A673 (cell line): Measurements from ENCODE around the gene ABCA4. TPM values are rescaled to one million over a fixed set of nuclear protein-coding genes. Genes with fewer than 3 reads are reported as not detected.

Experiments used
- BruUV-seq: library from RNA; stranded (reverse); fragments of 400-500 nt; replicated peaks from 2 replicates; lab custom pipeline; 2021; lab: Mats Ljungman, UMichigan
- CTCF ChIA-PET: fragments of 300-600 bp; sonication (Branson Sonifier 250); formaldehyde crosslinking; loops from one replicate; lab custom pipeline; 2022; ENCODE audit warnings: antibody characterized with exemption; lab: Charles Lee
- POLR2A ChIA-PET: fragments of 300-600 bp; sonication (Branson Sonifier 250); formaldehyde crosslinking; loops from one replicate; lab custom pipeline; 2022; ENCODE audit warnings: antibody characterized with exemption; ENCODE audit not compliant: low non-redundant PET; lab: Charles Lee
- DNase-seq: peaks from one replicate; pipeline ENCODE4 v3.0.0-alpha.2; 2015; ENCODE audit warnings: low spot score
- H3K27ac ChIP-seq: fragments of 200-600 bp; sonication (generic); 2 replicates; pipeline ENCODE4 v1.5.1; 2016; ENCODE audit warnings: mixed run types, low read depth, mild to moderate bottlenecking, mixed read lengths, antibody characterized with exemption, low read length; ENCODE audit not compliant: poor library complexity, severe bottlenecking
- H3K27me3 ChIP-seq: fragments of 200-600 bp; sonication (generic); replicated peaks from 2 replicates; pipeline ENCODE4 v1.6.1; 2017; ENCODE audit warnings: mixed run types, low read depth, mild to moderate bottlenecking, mixed read lengths, antibody characterized with exemption, low read length; ENCODE audit not compliant: insufficient read depth, poor library complexity
- H3K36me3 ChIP-seq: fragments of 200-600 bp; sonication (generic); 2 replicates; pipeline ENCODE4 v1.6.1; 2016; ENCODE audit warnings: mixed run types, mild to moderate bottlenecking, mixed read lengths, antibody characterized with exemption, low read length; ENCODE audit not compliant: insufficient read depth, poor library complexity, severe bottlenecking
- H3K4me1 ChIP-seq: fragments of 200-600 bp; sonication (generic); 2 replicates; pipeline ENCODE4 v1.6.1; 2017; ENCODE audit warnings: mixed run types, mild to moderate bottlenecking, mixed read lengths, antibody characterized with exemption, low read length; ENCODE audit not compliant: insufficient read depth, poor library complexity, severe bottlenecking
- H3K4me3 ChIP-seq: fragments of 200-600 bp; sonication (generic); 2 replicates; pipeline ENCODE4 v1.5.1; 2016; ENCODE audit warnings: low read depth, mixed run types, mild to moderate bottlenecking, mixed read lengths, low read length; ENCODE audit not compliant: poor library complexity, severe bottlenecking
- H3K9me3 ChIP-seq: fragments of 200-600 bp; sonication (generic); 2 replicates; pipeline ENCODE4 v1.6.1; 2016; ENCODE audit warnings: mixed run types, low read depth, mild to moderate bottlenecking, mixed read lengths, antibody characterized with exemption, low read length; ENCODE audit not compliant: poor library complexity, severe bottlenecking
- CTCF ChIP-seq: fragments of 300-800, 200-600 bp; sonication (generic); conservative IDR thresholded peaks from 2 replicates; pipeline ENCODE4 v1.5.1; 2017; ENCODE audit warnings: low read depth, mild to moderate bottlenecking, antibody characterized with exemption, low read length, moderate library complexity, mixed read lengths
- EZH2 ChIP-seq: fragments of 200-600 bp; sonication (generic); IDR thresholded peaks from 2 replicates; pipeline ENCODE4 v1.6.1; 2017; ENCODE audit warnings: borderline replicate concordance, low read depth, mild to moderate bottlenecking, mixed read lengths, antibody characterized with exemption, low read length; ENCODE audit not compliant: poor library complexity, severe bottlenecking
- intact Hi-C: fragments of 100-400 bp; cut with micrococcal nuclease; formaldehyde crosslinking; loops from one replicate; pipeline ENCODE4 v1.10.0; 2022; ENCODE audit not compliant: unreplicated experiment
- total RNA-seq: library from RNA; stranded (reverse); gene quantifications from 2 replicates; pipeline ENCODE4 v1.2.3, GENCODE V29; 2021

Gene ABCA4
- total RNA-seq, 1 experiment from 2014 or later = 0.09 TPM

DNA sequence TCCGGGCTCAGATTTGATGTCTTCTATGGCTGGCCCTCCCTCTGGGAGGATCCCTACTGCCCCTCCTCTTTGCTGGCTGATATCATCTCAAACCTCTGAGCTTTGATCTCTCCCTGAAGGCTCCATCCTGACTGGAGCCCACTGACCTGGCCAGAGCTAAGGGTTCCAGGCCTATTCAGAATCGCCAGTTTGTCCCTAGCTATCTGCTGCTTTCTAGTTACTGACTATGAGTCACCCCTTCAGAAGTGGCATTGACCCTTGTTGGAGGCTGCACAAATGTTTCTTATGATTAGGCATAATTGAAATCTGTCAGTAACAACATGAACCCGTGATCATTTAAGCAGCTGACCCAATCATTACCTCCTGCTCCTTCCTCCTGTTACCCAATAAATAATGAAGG, 87.1 kb downstream of the ABCA4 start:
- no peaks in the 10 kb centered on the region for H3K9me3 ChIP-seq
- no TSS peak for BruUV-seq
- ChIA-PET CTCF (interaction anchor here (0.6 kb wide), 1 partner anchor 302 kb away, joined by 5 read pairs; no protein-coding TSS in a partner anchor), POLR2A (no interaction called here)
- DNase-seq = no peak
- no peaks in the 10 kb centered on the region for H3K27me3 ChIP-seq
- H3K4me3 ChIP-seq = no peak overlapping the region
- no peaks in the 10 kb centered on the region for H3K4me1 ChIP-seq
- intact Hi-C loops = loop anchor here (10.0 kb wide), 1 partner anchor 599 kb away; no protein-coding TSS in a partner anchor
- TF ChIP-seq EZH2 (no peak), CTCF (no peak)
- H3K36me3 ChIP-seq = no peaks in the 10 kb centered on the region
- no peak overlapping the region for H3K27ac ChIP-seq

DNA sequence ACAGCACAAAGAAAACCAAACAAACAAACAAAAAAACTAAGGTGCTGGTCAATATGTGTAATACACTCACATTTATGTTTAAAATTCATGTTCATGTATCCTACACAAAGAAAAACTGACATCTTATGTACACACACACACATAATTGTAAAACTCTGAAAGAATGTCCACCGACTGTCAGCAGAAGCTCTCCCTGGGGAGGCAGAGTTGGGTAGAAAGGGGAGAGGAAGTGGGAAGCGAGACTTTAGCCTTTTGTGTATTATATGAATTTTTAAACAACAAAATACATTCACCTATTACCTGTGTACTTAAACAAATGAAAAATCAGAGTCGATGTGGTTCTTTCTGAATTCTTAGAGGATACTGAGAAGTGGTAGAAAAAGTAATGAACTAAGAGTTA, 88.3 kb downstream of the ABCA4 start:
- intact Hi-C loops = loop anchor here (10.0 kb wide), 1 partner anchor 598 kb away; no protein-coding TSS in a partner anchor
- TF ChIP-seq EZH2 (no peak), CTCF (no peak)
- Histone ChIP-seq H3K27me3 (no peaks in the 10 kb centered on the region), H3K9me3 (no peaks in the 10 kb centered on the region), H3K4me3 (no peak overlapping the region), H3K27ac (no peak overlapping the region), H3K4me1 (no peaks in the 10 kb centered on the region), H3K36me3 (no peaks in the 10 kb centered on the region)
- DNase-seq = no peak
- ChIA-PET POLR2A (no interaction called here), CTCF (no interaction called here)
- no TSS peak for BruUV-seq

DNA sequence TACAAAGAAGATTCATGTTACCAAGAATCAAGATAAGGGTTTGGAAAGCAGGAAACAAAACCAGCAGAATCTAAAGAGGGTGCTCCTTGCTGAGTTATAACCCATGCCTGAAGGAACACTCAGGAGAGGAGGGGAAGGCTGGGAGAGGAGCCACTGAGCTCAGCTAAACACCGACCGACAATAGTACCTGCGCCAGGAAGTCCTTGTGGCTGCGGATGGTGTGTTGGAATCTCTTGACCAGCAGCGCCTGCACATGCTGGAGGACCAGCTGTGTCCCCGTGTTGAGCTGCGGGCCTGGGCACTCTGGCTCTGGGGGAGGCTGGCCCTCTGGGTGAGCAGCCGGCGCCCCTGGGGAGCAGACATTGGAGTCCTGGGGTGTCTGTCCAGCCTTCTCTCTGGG, 89.4 kb downstream of the ABCA4 start:
- H3K9me3 ChIP-seq = no peaks in the 10 kb centered on the region
- ChIA-PET POLR2A (no interaction called here), CTCF (interaction anchor here (1.0 to 1.3 kb wide), 2 partner anchors 8 to 304 kb away, joined by 3 to 4 read pairs; no protein-coding TSS in a partner anchor)
- no peak overlapping the region for H3K27ac ChIP-seq
- BruUV-seq = no TSS peak
- no peaks in the 10 kb centered on the region for H3K4me1 ChIP-seq
- DNase-seq = no peak
- intact Hi-C loops = loop anchor here (10.0 kb wide), 1 partner anchor 597 kb away; no protein-coding TSS in a partner anchor
- H3K27me3 ChIP-seq = no peaks in the 10 kb centered on the region
- TF ChIP-seq EZH2 = no peak
- no peak for TF ChIP-seq CTCF
- no peaks in the 10 kb centered on the region for H3K36me3 ChIP-seq
- no peak overlapping the region for H3K4me3 ChIP-seq
